GM18519 (cell line): ENCODE measurements around the gene UGT1A4.

Source experiments
- ATAC-seq: cut with Tn5 transposase; IDR thresholded peaks from one replicate; pipeline ENCODE4 v1.9.1; 2021; ENCODE audit warnings: mild to moderate bottlenecking, moderate library complexity; ENCODE audit not compliant: unreplicated experiment, low FRiP score

Gene UGT1A4

DNA sequence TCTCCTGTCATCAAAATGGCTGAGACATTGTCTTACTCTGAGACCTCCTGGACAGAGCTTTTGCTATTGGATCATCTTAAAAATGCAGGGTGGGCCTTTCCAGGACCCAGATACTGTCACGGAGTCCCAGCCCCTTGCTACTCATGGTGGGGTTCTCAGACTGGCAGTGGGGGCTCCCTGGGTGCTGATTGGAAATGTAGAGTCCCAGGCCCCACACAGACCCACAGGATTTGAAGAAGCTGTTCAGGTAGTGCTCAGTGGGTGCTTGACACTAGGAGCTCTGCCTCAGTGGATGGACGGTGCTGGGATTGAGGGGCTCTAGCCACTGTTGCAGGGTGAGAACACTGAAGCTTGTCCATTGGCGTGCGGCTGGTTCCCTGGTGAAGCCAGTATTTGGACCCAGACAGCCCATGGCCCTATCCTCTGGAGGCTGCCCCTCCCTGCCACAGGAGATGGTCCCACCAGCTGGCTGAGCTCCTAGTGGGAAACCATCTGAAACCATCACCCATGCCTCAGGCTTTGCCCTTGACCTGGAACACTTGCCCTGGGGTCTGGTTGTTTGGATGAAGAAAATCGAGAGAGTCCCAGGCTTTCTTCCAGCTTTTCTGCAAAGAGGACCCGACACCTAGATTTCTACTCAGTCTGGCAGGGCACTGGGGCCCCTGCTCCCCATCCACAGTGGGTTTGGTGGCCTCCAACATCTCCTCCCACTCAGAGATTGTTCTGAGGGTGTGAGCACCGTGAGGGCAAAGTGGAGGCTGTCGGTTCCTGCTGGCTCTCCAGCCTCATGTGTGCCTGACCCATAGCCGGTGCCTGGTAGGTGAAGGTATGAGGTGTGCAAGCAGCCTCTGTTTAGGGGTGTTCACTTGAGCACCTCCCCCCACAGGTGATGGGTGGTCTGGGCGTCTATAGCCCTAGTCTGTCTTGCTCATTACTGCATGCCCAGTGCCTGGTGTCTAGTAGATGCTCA, 89.7 kb downstream of the UGT1A4 start:
- no peak for ATAC-seq

DNA sequence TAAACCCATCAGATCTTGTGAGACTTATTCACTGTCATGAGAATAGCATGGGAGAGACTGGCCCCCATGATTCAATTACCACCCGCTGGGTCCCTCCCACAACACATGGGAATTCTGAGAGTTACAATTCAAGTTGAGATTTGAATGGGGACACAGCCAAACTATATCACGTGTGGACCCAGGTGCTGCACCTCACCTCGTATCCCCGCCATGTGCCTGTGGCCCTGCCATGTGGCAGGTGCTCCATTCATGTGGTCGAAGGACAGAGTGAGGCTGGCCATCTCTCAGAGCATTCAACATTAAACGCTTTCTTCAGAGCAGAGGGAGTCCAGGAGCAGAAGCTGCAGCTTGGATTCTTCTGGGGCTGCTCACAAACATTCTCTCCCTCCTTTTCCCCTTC, 91.8 kb downstream of the UGT1A4 start:
- ATAC-seq: no peak

DNA sequence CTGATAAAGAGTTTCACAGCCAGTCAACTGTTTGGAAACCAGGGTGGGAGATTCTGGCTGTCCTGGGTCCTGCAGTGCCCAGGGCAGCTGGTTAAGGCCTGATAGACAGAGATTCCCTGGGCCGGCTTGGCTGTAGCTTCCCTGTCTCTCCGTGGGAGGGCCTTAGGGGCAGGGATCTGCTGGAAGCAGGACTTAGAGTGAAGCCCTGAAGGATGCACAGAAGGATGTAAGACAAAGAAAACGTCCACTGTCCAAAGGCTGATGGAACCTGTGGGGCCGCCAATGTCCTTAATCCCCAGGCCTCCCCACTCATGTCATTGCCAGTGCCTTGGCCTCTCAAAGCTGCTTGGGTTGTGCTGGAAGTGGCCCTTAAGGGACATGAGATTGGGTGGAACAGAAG, 92.6 kb downstream of the UGT1A4 start:
- ATAC-seq: no peak

DNA sequence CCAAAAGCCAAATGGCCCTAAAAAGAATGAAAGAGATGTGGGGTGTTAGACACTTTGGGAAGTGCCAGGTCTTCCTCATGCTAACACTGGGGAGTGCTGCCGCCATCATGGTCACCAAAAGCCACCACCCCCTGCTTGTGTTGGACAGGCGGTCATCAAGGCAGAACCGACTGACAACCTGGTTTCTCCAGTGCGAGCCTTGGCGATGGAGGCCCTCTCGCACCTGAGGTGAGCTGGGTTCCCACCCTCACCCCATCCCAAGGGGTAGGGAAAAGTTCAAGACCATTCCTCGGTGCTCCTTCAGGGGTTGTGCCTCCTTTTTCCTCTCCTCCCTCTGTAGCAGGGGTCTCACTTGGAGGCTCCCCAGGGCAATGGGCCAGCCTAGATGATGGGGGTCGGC, 93.2 kb downstream of the UGT1A4 start:
- ATAC-seq: no peak

DNA sequence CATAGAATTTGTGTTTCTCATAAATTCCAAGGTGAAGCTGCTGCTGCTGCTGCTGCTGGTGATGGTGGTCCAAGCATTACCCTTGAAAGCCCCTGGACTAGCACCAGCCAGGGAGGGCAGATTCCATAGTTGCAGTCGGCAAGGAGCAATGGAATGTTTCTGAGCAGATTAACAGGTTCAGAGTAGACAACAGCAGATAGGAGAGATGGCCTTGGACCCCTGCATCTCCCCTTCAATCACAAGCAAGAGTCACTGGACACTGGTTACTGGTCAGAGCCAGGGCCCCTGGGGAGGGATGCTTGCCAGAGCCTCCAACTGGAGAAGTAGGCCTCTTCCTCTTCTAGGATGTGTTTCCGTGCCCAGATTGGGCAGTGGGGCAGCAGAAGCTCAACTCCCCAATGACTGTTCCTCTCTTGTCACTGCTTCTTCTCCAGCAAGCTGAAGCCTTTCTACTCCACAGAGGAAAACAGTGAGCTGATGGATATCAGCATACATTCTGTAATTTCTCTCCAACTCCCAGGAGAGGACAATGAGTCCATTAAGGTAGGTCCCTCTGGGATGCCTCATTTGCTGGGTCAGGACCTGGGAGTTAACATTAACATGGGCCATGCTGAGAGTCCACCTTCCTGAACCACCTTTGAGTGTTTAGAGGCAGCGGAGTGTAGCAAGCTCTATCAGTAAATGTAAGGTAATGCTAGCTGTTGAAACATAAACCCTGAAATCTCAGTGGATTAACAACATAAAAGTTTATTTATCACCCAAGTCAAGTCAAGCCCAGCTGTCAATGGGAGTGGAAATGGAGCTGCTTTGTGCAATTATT, 94.9 kb downstream of the UGT1A4 start:
- ATAC-seq: no peak

DNA sequence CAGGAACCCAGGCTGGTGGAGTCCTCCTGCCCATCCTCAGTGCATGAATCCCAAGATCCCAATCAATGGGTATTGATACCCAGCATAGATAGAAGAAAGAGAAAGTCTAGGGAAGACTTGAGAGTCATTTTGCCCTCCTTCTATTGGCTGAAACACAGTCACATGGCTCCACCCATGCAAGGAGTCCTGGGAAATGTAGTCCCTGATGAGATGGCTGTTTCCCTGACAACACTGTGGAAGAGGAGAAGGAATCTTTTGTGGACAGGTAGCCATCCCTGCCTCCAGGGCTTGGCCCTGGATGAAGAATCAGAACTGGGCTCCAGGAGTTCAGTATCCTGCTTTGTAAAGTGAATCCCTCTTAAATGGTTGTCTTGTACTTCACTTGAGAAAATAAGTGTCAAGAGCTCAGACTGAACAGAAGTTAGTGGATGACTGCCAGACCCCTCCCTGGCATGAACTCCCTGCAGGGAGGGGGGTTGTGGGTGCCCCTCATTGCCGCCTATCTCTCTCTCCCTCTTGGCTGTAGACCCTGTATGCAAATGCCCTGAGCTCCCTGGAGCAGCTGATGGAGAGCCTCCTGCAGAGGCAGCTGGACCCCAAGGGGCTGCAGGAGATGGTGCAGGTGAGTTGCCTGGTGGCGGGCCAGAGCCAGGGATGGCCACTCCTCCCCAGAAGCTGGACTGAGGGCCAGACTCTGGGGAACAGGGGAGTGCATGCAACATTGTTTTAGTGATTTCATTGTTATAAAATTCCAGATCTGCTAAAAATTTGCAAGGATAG, 95.7 kb downstream of the UGT1A4 start:
- ATAC-seq: no peak

DNA sequence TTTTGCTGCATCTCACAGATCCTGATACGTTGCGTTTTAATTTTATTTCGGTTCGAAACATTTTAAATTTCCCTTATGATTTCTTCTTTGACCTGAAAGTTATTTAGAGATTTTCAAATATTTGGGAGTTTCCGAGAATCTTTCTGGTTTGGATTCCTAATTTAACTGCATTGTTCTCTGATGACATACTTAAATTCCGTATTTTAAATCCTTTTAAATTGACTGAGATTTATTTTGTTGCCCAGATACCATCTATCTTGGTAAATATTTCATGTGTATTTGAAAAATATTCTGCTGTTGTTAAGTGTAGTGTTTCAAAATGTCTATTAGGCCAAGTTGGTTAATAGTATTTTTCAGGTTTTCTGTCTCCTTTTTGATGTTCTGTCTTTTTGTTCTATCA, 97.3 kb downstream of the UGT1A4 start:
- no peak for ATAC-seq

DNA sequence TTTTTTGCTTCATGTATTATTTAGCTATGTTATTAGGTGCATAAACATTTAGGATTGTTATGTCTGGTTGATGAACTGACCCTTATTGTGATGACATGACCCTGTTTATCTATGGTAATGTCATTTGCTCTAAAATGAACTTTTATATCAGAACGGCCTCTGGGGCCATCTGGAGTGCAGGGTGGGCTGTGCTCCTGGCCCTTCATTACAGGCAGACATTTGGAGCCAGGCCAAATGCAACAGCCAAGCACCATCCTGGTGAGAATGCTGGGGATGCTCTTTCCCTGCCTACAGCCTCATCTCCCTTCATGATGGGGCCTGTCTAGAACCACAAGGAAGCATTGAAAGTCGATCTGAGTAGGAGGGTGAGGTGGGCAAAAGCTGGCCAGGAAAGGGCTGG, 97.8 kb downstream of the UGT1A4 start:
- ATAC-seq: no peak

DNA sequence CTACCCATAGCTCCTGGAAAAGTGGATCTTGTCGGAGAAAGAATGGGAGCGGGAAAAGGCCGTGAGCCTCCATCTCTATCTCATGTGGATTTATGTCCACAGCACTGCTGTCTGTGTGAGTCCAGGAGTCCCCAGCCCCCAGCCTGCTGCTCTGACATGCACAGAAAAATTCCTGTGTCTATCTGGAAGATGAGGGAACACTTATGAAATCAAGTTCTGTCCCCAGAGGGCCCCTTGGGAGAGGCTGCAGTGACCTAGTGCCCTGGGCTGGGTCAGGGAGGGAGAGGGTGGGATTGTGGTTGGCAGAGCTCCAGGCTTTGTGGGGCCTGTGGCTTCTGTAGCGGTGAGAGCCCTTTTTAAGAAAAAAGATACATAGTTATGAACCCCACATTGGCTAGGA, 98.2 kb downstream of the UGT1A4 start:
- ATAC-seq: no peak

DNA sequence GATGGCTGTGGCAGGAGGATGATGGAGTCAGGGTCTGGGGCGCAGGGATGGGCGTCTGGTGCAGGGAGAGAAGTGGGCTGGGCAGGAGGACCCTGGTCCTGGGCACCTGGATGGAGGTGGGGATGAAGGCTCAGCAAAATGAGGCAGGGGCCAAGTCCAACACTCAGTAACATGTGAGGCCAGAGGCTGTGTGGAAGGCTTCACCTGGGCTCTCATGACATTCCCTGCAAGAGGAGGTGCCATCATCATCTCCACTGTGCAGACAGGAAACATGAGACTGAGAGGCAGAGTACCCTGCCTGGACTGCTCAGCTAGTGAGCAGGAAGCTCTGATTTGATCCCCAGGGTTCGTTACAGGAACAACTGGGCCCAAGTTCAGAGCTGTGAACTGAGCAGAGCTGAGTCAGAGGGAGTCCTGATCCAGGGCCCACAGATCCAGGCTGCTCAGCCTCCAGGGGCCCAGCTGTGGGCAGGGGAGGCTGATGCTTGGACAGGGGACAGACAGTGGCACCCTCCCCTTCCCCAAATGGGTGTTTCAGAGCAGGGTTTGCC, 98.9 kb downstream of the UGT1A4 start:
- no peak for ATAC-seq

DNA sequence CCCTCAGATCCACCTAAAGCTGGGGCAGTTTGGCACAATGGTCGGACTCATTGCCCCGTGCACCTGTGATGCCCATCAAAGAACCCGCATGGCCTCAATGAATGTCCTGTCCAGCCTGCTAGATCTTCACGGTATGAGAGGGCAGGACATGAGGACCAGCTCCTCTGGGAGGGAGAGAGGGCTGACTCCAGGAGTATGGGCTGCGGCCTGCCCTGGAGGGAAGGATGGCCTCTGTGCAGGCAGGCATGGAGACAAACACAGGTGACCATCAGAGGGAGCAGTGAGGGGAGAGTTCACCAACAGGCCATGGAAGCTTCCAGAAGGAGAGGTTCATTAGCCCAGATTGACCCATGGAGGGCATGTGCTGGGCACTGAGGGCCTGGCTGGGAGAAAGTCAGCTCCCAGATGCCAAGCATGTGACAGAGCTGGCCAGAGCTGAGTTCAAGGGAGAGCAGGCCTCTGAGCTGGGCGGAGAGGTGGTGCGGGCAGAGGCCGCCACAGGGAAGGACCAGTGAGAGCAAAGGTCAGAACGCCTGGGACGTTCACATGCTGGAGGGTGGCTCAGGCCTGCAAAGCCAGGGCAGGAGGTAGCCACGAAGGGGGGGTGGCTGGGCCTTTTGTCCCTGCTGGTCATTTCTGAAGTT, 99.6 kb downstream of the UGT1A4 start:
- no peak for ATAC-seq

DNA sequence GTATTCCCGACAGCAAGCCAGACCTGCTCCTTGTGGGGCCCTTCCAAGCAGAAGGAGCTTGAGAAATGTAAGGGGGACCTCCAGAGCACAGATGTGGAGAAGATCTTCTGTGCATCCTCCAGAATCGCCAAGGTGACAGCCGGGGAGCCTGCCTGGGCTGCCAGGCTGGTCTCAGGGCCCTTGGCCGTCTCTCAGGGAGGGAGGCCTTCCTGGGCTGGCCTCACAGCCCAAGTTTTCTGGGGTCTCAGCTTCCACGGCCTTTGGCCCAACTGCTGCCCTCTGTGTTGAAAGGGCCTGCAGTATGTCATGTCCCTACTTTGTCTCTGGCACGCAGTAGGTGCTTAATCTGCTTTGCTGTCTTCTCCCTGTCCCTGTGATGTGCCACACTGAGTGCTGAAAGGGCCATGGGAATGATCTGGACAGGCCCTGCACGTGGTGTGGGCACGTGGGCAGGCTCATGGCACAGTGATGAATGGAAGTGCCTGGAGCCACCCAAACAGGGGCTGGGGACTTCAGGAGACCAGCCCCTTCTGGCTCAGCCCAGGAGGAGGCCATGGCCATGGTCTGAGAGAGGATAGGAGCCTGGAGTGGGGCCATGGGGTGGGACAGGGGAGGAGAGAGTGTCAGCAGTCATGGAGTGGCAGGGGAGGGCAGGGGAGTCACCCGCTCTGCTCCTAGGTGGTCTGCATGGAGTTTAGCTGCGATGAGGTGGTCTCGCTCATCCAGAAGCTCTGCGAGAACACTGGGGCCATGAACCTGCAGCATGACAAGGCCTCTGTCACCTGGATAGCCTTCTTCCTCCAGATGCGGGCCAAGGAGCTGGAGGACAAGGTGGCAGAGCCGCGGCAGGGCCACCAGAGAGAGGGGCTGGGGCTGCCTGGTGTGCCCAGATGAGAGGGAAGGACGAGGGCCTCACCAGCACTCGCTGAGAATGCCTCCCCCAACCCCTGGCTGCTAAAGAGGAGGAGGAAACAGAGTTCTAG, 100.4 kb downstream of the UGT1A4 start:
- no peak for ATAC-seq

DNA sequence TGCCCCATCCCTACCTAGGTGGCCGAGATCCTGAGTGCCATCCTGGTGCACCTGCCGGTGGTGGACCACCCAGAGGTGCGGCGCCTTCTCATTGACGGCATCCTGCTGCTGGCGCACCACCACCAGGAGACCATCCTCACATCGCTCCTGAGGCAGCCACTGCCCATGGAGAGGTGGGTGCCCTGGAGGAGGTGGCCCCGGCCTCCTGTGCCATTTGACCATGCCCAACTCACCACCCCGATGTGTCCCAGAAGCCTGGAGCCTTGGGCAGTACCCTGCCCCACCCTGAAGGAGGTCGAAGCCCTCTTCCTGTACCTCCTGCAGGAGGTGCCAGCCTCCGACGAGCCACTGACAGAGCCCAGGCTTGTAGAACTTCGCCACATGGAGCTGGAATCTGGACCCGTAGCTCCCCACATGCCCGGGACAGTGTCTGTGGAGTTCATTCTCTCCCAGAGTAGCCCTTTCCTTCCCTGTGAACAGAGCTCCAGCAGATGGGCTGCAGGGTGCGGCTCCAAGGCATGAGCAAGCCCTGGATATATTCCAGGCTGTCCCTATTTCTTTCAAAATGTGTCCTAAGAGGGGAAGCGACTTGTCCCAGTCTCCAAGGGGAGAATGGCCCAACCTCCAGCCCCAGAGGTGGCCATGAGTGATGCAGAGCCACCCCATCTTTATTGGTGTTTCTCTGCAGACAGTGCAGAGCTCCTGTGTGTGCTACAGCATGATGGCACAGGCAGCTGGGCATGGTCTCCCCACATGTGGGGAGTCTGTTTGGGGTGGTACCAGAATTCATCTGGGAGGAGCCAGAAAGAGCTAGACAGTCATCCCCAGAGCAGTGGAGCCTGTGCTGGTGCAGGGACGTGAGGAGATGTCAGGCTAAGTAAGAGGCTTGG, 101.6 kb downstream of the UGT1A4 start:
- no peak for ATAC-seq

DNA sequence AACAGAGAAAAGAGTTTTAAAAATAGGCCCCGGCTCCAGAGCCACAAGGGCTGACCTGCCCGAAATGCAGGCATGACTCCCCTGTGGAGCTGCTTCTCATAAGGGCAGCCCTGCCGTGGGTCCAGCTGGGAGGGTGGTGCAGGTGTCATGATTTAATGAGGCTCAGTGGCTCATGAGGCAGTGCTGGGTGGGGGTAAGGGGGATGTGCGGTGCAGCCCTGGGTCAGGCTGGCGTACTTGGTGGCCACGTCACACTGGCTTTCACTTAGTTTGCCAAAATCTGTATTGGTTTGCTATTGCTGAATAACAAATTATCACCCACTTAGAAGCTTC, 102.2 kb downstream of the UGT1A4 start:
- no peak for ATAC-seq

DNA sequence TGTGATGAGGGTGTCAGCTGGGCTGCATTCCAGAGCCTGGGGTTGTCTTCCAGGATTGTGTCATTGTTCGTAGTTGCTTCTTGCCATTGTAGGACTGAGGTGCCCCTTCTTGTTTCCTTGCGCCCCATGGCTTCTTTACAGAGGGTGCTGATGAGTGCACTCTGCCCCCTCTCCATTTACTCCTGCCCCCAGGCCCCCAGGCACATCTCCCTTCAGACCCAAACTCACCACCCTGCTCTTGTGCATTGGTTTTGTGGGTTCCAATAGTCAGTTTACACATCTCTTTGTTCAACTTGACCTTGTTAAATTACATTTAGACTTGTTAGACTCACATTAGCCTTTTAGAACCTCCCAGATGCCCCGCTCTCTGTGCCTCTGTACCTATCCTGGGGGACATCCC, 102.7 kb downstream of the UGT1A4 start:
- ATAC-seq: no peak

DNA sequence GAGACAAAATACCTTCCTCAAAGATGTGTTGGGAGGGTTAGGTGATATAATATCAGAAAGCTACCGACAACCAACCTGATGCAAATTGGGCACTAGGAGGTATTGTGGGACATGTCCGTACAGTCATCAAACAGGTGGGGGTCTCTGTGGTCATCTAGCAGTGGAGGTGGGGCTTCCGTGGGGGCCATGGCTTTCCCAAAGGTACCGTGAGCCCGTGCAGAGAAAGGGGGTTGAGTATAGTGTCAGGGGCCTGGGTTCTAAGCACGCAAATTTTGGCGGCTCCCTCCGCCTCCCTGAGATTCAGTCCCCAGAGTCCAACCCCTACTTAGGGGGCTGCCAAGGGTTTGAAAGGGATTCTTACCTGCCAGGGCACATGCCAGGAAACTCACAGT, 103.2 kb downstream of the UGT1A4 start:
- ATAC-seq: no peak

DNA sequence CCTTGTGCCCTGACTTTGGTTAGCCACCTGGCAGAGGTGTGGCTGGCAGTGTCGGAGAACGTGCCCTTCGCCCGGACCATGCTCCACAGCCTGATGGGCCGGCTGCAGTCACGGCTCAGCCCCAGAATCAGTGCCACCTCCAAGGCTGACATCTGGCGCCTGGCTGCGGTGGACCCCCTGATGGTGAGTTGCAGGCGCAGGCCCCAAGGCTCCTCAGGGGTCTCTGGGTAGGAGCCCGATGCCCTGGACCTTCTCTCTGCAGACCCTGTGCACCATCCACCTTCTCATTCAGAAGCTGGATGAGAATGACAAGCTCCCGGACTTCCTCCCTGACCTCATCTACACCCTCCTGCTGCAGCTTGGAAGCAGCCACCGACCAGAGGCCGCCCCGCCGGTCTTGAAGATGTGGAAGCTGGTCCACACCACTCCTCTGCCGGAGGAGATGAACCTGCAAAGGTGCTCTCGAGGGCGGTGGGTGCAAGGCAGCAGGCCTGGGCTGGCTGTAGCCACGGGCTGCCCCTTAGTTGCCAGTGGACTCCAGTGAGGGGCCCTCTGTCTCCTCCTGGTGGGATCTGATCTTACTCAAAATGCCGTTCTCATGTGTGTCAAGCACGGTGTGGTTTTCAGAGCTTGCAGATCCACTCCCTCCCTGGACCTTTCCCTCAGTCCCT, 103.7 kb downstream of the UGT1A4 start:
- no peak for ATAC-seq
